HG03159 (cell line): ENCODE results near the gene PCDHGC4.

Experiments used
- ATAC-seq: cut with Tn5 transposase; IDR thresholded peaks from one replicate; pipeline ENCODE4 v1.9.1; 2021; ENCODE audit warnings: mild to moderate bottlenecking, moderate library complexity; ENCODE audit not compliant: unreplicated experiment

PCDHGC4 gene

GRCh38 chr5:141484641-141485311 lies at the start of gene PCDHGC4:
Gene PCDHGC4 (plus strand): TSS chr5:141485030. CDS start chr5:141485174, 144 bp downstream.
- no peak for ATAC-seq

GRCh38 chr5:141437221-141437620 lies 47.6 kb upstream of the PCDHGC4 start:
- no peak for ATAC-seq

- ATAC-seq = no peak
Observed at GRCh38 chr5:141439411-141440141, 45.3 kb upstream of the PCDHGC4 start.

GRCh38 chr5:141440341-141440740 lies 44.5 kb upstream of the PCDHGC4 start:
- no peak for ATAC-seq

GRCh38 chr5:141441571-141442170 lies 43.2 kb upstream of the PCDHGC4 start:
- no peak for ATAC-seq

GRCh38 chr5:141465351-141465750 lies 19.5 kb upstream of the PCDHGC4 start:
- ATAC-seq = no peak

- peak; percentile 98 for ATAC-seq
Observed at GRCh38 chr5:141475625-141476131, 9.2 kb upstream of the PCDHGC4 start, which contains the start of gene PCDHGC3. Gene PCDHGC3 (plus strand): TSS chr5:141475966. CDS start chr5:141476117, 151 bp downstream.

GRCh38 chr5:141476132-141476911 lies 8.5 kb upstream of the PCDHGC4 start:
- peak; percentile 23 for ATAC-seq

GRCh38 chr5:141477044-141477575 lies 7.7 kb upstream of the PCDHGC4 start:
- ATAC-seq = no peak

GRCh38 chr5:141477815-141478214 lies 7.0 kb upstream of the PCDHGC4 start:
- no peak for ATAC-seq

GRCh38 chr5:141478321-141478945 lies 6.4 kb upstream of the PCDHGC4 start:
- ATAC-seq = no peak

- ATAC-seq = no peak
Observed at GRCh38 chr5:141479776-141480175, 5.1 kb upstream of the PCDHGC4 start.

- ATAC-seq = no peak
Observed at GRCh38 chr5:141483902-141484301, 928 bp upstream of the PCDHGC4 start.

GRCh38 chr5:141484310-141484640 lies 555 bp upstream of the PCDHGC4 start:
- ATAC-seq = no peak

GRCh38 chr5:141485321-141486055 lies 658 bp downstream of the PCDHGC4 start:
- ATAC-seq = no peak

- no peak for ATAC-seq
Observed at GRCh38 chr5:141486091-141486490, 1.3 kb downstream of the PCDHGC4 start.

GRCh38 chr5:141487131-141487530 lies 2.3 kb downstream of the PCDHGC4 start:
- ATAC-seq = no peak

GRCh38 chr5:141488591-141489561 lies 4.0 kb downstream of the PCDHGC4 start, which contains the start of gene PCDHGC5:
Gene PCDHGC5 (plus strand): TSS chr5:141489081. CDS start chr5:141489241, 160 bp downstream.
- ATAC-seq = no peak
